Hippocampal formation (tissue), 2 donors: ENCODE results near the gene SLC22A3.
"Not testable (repeated sequence)": the region's sequence is repeated elsewhere in the genome, so short reads cannot be mapped to it uniquely, and the experiment has no call there.

ENCODE experiments used
- DNase-seq, 2 donors: peaks; one replicate each; lab custom pipeline; 2025; lab: John Stamatoyannopoulos, UW

Gene SLC22A3

DNA sequence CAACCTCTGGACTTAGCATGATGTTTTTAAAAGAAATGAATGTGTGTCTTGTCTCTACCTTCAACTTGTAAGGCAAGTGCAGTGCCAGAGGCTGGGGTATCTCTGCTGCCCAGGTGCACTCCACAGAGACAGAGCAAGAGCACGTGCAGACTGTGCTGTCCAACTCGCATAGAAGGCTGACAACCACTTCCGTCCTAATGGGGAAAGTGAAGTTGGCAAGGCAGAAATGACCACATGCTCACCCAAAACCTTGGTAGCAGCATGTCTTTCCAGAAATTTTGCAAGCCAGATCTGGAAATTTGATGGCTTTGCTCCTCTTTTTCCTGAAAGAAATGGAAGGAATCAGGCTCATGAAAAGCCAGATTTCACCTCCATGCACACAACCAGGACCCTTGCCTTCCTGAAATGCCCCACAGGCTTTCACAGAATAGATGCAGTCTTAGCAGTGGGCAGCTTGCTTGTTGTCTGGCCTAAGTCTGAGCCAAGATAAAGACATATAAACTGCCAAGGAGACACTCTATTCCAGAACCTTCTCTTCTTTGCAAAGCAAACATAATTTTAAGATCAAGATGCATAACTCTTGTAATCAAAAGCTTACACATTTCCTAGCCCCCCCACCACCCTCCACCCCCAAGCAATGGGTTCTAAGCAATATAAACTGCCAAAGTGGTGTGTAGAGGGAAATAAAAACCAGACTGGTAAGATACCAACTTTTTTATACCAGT is 26.8 kb downstream of the SLC22A3 start:
- no peak for DNase-seq

DNA sequence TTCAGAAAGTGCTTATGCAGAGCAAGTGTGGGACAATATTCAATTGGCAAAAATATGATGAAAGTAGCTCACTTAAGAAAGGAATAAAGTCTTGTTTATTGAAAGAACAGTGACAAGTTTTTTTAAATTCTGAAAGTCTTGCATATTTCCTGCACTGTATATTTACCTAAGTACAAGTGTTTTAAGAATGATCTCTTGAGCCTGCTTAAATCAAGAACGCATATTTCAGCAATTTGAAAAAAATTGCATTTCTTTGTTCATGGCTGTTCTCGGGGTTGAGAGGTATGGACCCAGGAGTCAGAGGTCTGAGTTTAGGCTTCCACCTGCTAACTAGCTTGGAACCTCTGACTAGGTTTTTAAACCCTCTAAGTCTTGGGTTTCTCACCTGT is 27.4 kb downstream of the SLC22A3 start:
- no peak for DNase-seq

DNA sequence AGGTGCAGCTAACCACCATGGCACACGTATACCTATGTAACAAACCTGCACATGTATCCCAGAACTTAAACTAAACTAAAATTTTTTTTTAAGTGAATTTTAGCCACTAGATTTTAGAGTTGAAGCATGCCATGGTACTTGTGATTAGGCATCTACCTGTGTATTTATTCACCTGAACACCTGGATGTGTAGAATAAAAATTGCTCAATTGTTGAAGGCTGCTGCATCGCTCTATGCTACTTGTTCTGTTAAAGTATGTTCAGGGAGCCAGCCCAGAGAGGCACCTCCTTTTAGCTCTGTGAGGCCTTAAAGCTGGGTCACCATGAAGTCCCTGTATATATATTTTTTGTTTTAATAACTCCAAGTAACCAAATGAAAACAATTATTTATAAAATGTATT is 28.3 kb downstream of the SLC22A3 start:
- no peak for DNase-seq

DNA sequence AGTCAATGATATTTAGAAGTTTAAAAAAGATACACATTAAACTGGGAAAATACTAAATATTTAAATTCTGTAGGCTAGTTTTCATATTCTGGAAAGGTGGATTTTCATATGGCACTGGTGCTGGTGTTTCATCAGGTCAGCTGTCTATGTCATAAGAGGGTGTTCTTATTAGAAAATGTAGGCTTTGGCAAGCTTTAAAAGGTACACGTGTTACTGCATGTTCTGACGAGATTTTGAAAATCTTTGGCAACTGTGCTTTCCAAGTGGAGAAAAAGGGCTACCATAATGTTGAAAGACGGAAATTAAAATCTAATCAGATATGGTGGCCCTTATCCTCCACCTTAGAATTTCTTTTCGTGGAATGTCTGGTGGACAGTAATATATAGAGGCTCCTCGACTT is 30.0 kb downstream of the SLC22A3 start:
- DNase-seq: no peak

DNA sequence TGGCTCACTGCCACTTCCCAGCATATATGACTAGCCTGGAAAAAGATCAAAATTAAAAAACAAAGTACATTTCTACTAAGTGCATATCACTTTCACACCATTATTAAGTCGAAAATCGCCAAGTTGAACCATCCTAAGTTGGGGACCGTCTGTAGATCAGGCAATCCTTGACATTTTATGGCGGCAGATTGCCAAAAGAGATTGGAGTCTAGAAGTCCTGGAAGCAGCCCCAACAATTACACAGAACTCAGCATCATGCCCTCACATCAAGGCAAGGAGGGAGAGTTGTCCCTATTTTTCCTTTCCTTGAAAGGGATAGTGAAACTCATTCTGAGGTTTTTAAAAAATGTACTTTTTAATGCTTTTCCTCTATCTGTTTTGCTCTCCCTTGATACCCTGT is 30.7 kb downstream of the SLC22A3 start:
- DNase-seq: no peak

DNA sequence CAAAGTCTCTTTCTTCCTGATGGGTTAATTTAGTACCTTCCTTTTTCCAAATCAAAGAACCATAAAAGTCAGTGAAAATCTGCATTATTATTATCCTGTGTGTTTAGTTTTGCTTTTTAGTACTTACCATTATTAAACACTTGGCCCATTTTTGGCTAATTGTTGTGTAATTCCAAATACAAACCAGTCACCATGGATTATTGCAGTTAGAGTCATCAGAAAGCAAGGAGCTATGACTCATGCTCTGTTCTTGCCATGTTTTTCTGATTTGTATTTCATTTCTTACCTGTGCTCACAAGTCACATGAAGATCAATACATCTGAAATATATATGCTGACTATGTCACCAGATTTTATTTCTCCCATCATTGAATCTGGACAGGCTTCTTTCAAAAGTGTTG is 31.3 kb downstream of the SLC22A3 start:
- DNase-seq: no peak

DNA sequence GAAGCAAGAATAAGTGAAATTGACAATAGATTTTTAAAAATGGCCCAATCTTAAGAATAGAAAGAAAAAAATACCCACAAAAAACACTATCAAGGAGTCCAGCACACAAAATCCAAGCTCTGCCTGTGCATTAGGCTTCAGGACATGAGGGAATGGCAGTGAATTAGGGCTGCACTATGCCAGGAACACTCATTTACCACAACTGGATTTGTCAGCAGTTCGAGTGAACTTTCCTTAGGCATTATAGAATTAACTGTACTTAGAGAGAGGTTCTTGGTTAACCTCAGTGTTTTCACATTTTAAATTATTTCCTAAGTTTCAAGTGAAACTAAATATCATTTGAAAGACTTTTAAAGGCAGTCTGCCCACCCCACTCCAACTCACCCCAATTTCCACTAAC is 34.8 kb downstream of the SLC22A3 start:
- no peak for DNase-seq

DNA sequence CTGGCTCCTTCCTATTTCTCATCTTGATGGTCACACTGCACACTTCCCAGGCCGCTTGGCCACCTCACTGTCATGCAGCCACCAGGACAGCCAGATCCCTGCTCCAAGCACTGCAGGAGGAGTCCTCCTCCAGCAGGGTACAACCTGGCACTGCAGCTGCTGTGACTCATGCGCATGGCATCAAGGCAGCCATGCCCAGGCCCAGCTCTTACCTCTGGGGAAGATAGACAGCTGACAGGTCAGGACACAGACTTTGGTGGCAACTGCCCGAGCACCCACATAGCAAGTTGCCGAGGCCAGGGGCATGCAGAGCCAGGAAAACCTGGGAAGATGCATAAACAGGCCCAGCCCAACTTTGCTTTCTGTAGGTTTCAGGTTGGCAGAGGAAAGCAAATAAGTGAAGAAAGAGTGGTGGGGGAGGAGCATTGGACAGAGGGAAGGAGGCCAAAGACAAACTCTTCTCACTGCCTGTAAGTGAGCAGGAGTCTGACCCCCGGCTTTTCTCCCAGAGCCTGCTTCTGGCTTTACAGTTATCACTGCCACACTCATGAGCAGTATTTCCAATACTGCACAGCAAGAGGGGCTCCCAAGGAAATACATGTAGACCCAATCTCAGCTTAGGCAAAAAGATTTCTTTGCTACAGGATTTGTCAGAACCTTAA is 38.8 kb downstream of the SLC22A3 start:
- DNase-seq: no peak

DNA sequence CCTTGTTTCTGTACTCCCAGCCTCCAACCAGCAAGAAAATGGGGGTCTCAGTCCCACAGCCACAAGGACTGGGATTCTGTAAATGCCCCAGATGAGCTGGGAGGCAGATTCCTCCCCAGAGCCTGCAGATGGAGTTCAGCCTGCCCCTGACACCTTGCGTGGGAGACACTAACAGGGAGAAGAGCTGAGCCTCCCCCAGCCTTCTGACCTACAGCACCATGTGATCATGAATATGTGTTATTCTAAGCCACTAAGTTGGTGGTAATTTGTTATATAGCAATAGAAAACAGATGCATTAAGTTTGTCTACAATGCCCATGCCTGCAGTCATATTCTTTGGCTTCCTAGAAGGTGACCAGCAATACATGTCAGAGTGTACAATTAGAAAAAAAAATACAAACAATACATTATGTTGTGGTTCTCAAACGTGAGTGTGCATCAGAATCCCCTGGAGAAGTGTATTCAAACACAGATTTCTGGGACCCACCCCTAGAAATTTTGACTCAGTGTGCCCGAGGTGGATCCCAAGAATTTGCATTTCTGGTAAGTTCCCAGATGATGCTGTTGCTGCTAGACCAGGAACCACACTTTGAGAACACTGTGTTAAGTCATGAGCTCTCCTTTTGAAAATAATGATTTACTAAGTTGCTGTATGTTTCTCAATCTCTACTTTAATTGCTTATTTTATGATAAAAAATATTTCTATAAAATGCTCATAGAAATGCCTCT is 39.9 kb downstream of the SLC22A3 start:
- DNase-seq: no peak

DNA sequence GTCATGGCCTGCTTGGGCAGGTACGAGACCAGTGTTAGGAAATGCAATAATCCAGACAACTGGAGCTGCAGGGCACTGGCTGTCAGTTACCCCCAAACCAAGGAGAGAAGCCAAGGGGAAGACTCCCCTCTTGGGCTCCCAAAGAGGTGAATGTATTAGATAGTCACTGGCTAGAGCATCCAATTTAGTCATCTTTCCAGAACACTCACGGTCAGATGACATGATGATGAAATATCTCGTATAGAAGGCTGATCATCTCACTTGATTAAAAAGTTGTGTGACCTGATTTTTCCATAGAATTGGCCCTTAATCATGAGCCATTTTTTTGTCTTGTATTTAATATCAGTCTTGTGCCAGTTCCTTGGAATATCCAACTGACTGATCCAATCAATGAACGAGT is 40.7 kb downstream of the SLC22A3 start:
- DNase-seq: no peak

DNA sequence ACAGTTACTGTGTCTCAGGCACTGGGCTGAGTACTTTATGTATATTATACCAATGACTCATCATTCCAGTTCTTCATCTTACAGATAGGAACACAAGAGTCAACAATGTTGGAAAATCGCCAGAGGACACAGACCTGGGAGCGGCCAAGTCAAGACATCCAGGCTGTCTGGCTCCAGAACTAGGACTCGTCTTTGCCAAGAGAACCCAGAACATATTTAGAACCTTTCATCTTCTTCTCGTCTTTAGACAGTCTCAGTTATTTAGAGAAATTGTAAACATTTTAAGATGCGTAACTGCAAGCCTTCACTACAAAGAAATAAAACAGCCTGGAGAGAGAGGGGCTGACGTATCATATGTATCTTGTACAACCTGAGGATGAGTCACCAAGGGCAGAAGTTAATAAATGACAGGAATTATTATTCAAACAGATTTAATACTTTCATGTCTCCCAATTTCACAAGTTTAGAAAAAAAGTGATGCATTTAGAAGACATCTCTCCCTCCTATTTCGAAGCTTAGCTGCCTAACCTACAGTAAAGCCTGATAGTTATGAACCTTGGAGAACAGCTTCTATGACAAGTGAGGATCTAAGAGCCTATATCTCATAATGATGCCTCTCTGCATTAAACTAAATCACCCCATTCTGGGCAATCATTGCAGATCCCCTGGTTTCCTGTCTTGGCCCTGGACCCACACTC is 43.4 kb downstream of the SLC22A3 start:
- no peak for DNase-seq

DNA sequence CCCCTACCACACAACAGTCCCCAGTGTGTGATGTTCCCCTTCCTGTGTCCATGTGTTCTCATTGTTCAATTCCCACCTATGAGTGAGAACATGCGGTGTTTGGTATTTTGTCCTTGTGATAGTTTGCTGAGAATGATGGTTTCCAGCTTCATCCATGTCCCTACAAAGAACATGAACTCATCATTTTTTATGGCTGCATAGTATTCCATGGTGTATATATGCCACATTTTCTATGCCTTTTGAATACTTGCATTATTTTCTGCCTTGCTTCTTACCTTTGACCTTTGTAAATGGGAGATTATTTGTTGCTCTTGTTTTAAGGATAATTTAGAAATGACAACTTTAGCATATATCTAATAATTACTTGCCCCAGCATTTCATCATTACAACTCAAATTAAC is 45.3 kb downstream of the SLC22A3 start:
- DNase-seq: not testable (repeated sequence)

DNA sequence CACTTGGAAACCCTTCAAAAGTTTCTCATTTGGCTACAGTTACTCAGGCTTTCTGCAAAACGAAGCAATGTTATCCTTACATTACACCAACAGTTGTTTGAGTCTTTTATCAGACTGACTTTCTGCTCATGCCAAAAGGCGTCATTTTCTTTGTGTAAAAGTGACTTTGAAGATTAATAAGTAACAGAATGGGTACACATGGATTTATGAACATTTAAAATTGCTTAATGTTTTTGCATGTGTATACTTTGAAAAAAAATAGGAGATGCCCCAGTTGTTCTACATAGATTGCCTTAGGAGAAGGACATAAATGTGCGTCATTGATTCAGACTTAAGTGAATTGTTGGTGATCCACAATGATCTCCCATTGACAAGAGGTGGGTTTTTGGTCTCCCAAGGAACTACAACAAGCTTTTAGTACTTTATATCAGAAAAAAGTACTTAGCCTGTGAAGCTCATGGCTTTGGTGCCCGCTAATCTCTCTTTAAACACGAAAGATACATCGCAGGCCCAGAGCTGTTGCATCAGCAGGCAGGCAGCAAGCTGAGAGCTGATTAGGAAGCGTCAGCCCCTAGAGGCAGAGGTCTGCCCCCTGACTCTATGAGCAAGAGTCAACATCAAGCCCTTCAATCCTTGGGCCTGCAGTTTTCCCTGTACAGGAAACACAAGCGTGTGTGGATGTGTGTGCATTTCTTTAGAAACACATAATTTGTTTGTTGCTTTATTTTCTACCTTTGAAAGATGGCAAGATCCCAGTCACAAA is 45.9 kb downstream of the SLC22A3 start:
- DNase-seq: no peak

DNA sequence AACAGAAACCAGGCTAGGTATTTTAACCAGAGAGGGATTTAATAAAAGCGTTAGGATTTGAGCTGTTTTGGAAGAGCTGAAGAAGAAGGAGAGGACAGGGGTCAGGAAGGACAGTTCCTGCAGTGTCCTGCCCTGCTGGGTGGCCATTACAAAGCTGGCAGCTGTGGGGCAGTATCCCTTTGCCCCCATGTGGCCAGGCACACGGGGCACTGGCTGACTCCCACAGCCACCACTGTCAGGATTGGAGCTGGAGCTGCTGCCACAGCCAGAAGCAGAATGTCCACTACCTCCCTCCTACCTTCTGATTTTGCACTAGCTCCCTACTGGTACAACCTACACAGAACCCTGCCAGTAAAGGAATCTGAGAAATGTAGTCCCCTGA is 46.5 kb downstream of the SLC22A3 start:
- DNase-seq: no peak

DNA sequence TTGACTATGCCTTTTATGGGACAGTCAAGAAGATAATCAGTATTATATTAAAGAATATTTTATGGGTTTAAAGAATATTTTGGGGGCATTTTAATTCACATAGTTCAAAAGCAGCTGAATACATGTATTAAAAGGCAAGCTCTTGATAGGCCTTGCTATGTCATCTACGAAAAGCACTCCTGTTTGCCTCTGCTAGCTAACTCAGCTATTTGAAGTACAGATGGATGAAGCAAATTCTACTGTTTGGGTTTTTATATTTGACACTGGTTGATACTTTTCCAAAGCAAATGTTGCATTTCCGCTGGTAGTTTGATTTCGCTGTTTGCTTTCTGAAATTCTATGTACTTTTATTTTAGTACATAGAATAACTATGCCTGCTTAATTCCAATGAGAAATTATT is 47.0 kb downstream of the SLC22A3 start:
- no peak for DNase-seq

DNA sequence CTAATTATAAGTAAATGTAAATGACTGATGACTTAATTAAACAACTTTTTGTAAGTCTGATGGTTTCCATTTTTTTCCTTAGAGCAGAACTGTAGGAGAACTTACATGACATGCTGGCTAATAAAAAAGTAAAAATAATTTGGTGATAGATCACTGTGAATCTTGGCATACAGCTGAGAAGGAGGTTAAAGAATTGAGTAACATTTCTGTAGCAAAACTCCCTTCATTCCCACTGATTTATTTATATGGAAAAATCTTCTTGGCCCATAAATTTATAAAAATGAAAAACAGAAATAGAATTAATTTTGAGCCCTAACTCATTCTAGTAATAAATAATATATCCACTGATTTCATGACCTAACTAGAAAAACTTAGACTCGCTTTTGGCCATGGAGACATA is 48.1 kb downstream of the SLC22A3 start:
- DNase-seq: no peak

DNA sequence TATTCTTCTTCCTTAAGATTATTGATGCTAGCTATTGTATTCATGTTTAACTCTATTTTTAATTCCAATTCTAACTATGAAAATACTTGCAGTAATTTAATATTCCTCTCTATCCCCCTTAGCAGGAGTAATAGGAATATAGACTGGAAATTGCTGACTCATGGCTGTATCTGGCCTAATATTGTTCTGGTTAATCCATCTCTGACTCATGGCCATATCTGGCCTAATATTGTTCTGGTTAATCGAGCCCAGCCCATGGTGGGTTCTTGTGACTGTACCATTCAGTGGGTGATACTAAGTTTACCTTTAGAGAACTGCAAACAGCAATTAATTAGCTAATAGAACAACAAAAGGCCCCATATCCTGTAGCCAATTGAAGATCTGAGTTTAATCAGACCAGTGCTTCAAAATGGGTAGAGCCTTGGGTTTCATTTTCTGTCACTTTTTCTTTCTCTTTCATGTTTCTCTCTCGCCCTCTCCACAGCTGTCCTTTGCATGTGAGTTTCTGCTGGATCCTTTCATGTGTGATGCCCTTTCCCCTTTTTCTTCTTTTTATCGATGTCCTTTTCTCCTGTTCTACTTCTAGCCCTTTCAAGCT is 50.6 kb downstream of the SLC22A3 start:
- DNase-seq: no peak

DNA sequence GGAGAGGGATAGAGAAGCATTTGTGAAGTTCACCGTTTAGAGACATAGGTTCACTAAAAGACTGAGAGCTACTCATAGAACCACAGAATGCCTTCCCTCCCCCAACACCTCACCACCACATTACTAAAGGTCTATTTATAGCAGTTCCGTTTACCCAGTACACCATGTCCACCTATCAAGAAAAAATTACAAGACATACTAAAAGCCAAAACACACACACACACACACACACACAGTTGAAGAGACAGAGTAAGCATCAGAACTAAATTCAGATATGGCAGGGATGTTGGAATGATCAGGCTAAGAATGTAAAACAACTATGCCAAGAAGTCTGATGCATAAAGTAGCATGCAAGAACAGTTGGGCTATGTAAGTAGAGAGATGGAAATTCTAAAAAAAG is 52.3 kb downstream of the SLC22A3 start:
- DNase-seq: no peak

DNA sequence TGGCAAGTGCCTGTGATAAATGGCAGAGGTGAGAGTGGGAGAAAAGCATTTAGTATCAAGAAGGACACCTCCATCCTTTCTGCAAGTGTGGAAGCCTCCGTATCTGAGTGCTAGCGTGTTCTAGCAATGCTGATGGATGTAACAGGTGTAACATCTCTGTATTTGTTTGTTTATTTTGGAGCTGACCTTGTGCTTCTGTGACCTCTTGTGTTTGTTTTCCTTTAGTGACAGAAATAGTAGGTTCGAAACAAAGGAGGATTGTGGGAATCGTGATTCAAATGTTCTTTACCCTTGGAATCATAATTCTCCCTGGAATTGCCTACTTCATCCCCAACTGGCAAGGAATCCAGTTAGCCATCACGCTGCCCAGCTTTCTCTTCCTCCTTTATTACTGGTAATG is 60.4 kb downstream of the SLC22A3 start:
- DNase-seq: no peak

DNA sequence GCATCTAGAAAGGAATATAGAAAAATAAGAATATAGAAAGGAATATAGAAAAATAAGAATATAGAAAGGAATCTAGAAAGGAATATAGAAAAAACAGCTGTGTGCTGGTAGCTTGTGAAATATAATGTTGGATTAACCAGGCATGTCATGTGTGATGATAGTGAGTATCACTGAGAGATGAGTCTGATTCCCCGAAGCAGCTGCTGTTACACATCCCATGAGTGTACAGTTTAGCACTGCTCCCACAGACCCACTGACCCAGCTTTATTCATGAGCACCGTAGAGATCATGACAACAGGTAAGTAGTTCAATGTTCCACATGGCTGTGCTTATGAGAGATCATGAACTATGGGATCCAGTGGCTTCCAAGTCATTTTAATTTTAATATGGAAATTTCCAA is 64.8 kb downstream of the SLC22A3 start:
- no peak for DNase-seq

DNA sequence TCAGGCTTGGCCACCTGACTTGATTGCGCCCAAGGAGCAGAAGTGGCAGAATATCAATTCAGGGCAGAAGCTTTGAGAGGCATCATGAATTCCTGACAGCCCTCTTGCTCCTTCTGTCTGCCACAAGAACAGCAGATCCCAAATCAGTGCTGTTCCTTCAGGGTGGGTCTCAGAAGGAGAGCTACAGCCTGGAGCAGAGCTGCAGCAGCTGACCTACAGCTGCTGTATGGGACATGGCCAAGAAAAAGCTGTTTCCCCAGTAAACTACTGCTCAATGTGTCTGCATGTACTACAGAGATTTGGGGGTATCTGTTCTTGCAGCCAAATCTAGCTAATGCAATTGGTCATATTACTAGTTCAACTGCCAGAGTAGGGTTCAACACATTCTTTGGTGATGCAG is 69.0 kb downstream of the SLC22A3 start:
- no peak for DNase-seq

DNA sequence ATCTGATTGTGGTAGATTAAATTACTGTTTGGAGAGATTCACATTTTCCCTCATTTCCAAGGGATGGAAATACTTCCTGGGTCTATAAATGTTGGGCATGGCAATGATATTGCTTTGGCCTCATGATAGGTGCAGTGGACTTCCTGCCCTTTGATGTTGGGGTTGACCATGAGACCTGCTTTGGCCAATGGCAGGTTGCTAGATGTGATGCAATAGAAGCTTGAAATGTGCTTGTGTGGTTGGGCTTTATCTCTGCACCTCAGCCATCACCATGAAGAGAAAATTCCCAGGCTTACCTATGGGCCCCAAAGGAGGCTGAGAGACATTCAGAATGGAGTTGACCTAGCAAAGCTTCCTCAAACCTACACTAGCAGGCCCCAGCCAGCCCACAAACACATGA is 69.4 kb downstream of the SLC22A3 start:
- DNase-seq: no peak
